HEK293 (cell line): ENCODE data around the gene NAALADL2.

Source experiments
- GFI1B ChIP-seq: fragments of 450-650 bp; formaldehyde crosslinking; IDR thresholded peaks from 2 replicates; pipeline ENCODE4 v1.5.1; 2016; ENCODE audit warnings: missing biosample characterization, missing genetic modification characterization
- PRDM10 ChIP-seq: fragments of 450-650 bp; formaldehyde crosslinking; IDR thresholded peaks from 2 replicates; pipeline ENCODE4 v1.5.1; 2016; ENCODE audit warnings: missing biosample characterization, missing genetic modification characterization
- YY1 ChIP-seq: fragments of 450-650 bp; formaldehyde crosslinking; IDR thresholded peaks from 2 replicates; pipeline ENCODE4 v1.5.1; 2018; ENCODE audit warnings: missing biosample characterization, missing genetic modification characterization
- ZBTB17 ChIP-seq: fragments of 450-650 bp; formaldehyde crosslinking; IDR thresholded peaks from 2 replicates; pipeline ENCODE4 v1.5.1; 2016; ENCODE audit warnings: missing biosample characterization, missing genetic modification characterization
- ZFHX2 ChIP-seq: fragments of 450-650 bp; formaldehyde crosslinking; conservative IDR thresholded peaks from 2 replicates; pipeline ENCODE4 v1.5.1; 2016; ENCODE audit warnings: missing biosample characterization, missing genetic modification characterization
- ZNF174 ChIP-seq: fragments of 450-650 bp; formaldehyde crosslinking; IDR thresholded peaks from 2 replicates; pipeline ENCODE4 v1.5.0; 2017; ENCODE audit warnings: missing biosample characterization, mild to moderate bottlenecking, missing genetic modification characterization
- ZNF404 ChIP-seq: fragments of 450-650 bp; formaldehyde crosslinking; IDR thresholded peaks from 2 replicates; pipeline ENCODE4 v1.5.1; 2017; ENCODE audit warnings: missing biosample characterization, missing genetic modification characterization
- ZSCAN18 ChIP-seq: fragments of 450-650 bp; formaldehyde crosslinking; IDR thresholded peaks from 2 replicates; pipeline ENCODE4 v1.5.1; 2016; ENCODE audit warnings: missing biosample characterization, missing genetic modification characterization
- TF ChIP-seq, protein P1 (sequence below): fragments of 450-650 bp; formaldehyde crosslinking; IDR thresholded peaks from 2 replicates; pipeline ENCODE4 v1.5.1; 2017; ENCODE audit warnings: missing biosample characterization, missing genetic modification characterization
- TF ChIP-seq, protein P2 (sequence below): fragments of 450-650 bp; formaldehyde crosslinking; IDR thresholded peaks from 2 replicates; pipeline ENCODE4 v1.5.1; 2016; ENCODE audit warnings: missing biosample characterization, missing genetic modification characterization
- TF ChIP-seq, protein P3 (sequence below): fragments of 450-650 bp; formaldehyde crosslinking; IDR thresholded peaks from 2 replicates; pipeline ENCODE4 v1.5.1; 2016; ENCODE audit warnings: missing biosample characterization, missing genetic modification characterization
- TF ChIP-seq, protein P4 (sequence below): fragments of 450-650 bp; formaldehyde crosslinking; IDR thresholded peaks from 2 replicates; pipeline ENCODE4 v1.5.1; 2016; ENCODE audit warnings: missing biosample characterization, missing genetic modification characterization
- TF ChIP-seq, protein P5 (sequence below): fragments of 450-650 bp; formaldehyde crosslinking; IDR thresholded peaks from 2 replicates; pipeline ENCODE4 v1.5.1; 2016; ENCODE audit warnings: missing biosample characterization, missing genetic modification characterization

DNA sequence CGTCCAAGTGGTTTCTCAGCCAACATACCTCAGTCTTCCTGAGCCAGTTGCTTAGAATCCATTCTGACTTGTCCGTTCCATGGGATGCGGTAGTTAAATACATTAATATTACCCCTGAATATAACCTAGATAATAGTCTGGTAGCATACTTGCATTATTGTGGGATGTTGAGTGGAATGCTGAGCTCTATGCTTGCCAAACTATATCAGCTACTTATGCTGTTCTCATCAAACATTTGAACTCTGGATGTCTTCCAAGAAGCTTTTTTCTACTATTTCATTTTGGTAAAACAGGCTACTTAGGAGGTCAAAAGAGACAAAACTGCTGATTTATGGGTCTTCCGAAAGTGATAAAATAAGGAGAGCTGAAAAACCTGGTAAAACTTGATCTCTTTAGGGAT is 429.5 kb downstream of the NAALADL2 start:
- TF ChIP-seq, protein P1, sequence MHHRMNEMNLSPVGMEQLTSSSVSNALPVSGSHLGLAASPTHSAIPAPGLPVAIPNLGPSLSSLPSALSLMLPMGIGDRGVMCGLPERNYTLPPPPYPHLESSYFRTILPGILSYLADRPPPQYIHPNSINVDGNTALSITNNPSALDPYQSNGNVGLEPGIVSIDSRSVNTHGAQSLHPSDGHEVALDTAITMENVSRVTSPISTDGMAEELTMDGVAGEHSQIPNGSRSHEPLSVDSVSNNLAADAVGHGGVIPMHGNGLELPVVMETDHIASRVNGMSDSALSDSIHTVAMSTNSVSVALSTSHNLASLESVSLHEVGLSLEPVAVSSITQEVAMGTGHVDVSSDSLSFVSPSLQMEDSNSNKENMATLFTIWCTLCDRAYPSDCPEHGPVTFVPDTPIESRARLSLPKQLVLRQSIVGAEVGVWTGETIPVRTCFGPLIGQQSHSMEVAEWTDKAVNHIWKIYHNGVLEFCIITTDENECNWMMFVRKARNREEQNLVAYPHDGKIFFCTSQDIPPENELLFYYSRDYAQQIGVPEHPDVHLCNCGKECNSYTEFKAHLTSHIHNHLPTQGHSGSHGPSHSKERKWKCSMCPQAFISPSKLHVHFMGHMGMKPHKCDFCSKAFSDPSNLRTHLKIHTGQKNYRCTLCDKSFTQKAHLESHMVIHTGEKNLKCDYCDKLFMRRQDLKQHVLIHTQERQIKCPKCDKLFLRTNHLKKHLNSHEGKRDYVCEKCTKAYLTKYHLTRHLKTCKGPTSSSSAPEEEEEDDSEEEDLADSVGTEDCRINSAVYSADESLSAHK (tag by site-specific recombination) = no peak
- TF ChIP-seq ZNF404 (tag by site-specific recombination) = no peak
- TF ChIP-seq, protein P2, sequence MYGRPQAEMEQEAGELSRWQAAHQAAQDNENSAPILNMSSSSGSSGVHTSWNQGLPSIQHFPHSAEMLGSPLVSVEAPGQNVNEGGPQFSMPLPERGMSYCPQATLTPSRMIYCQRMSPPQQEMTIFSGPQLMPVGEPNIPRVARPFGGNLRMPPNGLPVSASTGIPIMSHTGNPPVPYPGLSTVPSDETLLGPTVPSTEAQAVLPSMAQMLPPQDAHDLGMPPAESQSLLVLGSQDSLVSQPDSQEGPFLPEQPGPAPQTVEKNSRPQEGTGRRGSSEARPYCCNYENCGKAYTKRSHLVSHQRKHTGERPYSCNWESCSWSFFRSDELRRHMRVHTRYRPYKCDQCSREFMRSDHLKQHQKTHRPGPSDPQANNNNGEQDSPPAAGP (tag by site-specific recombination) = no peak
- TF ChIP-seq, protein P3, sequence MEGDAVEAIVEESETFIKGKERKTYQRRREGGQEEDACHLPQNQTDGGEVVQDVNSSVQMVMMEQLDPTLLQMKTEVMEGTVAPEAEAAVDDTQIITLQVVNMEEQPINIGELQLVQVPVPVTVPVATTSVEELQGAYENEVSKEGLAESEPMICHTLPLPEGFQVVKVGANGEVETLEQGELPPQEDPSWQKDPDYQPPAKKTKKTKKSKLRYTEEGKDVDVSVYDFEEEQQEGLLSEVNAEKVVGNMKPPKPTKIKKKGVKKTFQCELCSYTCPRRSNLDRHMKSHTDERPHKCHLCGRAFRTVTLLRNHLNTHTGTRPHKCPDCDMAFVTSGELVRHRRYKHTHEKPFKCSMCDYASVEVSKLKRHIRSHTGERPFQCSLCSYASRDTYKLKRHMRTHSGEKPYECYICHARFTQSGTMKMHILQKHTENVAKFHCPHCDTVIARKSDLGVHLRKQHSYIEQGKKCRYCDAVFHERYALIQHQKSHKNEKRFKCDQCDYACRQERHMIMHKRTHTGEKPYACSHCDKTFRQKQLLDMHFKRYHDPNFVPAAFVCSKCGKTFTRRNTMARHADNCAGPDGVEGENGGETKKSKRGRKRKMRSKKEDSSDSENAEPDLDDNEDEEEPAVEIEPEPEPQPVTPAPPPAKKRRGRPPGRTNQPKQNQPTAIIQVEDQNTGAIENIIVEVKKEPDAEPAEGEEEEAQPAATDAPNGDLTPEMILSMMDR (tag by site-specific recombination) = no peak
- TF ChIP-seq, protein P4, sequence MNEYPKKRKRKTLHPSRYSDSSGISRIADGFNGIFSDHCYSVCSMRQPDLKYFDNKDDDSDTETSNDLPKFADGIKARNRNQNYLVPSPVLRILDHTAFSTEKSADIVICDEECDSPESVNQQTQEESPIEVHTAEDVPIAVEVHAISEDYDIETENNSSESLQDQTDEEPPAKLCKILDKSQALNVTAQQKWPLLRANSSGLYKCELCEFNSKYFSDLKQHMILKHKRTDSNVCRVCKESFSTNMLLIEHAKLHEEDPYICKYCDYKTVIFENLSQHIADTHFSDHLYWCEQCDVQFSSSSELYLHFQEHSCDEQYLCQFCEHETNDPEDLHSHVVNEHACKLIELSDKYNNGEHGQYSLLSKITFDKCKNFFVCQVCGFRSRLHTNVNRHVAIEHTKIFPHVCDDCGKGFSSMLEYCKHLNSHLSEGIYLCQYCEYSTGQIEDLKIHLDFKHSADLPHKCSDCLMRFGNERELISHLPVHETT = no peak
- TF ChIP-seq ZFHX2 (tag by site-specific recombination) = no peak
- TF ChIP-seq, protein P5, sequence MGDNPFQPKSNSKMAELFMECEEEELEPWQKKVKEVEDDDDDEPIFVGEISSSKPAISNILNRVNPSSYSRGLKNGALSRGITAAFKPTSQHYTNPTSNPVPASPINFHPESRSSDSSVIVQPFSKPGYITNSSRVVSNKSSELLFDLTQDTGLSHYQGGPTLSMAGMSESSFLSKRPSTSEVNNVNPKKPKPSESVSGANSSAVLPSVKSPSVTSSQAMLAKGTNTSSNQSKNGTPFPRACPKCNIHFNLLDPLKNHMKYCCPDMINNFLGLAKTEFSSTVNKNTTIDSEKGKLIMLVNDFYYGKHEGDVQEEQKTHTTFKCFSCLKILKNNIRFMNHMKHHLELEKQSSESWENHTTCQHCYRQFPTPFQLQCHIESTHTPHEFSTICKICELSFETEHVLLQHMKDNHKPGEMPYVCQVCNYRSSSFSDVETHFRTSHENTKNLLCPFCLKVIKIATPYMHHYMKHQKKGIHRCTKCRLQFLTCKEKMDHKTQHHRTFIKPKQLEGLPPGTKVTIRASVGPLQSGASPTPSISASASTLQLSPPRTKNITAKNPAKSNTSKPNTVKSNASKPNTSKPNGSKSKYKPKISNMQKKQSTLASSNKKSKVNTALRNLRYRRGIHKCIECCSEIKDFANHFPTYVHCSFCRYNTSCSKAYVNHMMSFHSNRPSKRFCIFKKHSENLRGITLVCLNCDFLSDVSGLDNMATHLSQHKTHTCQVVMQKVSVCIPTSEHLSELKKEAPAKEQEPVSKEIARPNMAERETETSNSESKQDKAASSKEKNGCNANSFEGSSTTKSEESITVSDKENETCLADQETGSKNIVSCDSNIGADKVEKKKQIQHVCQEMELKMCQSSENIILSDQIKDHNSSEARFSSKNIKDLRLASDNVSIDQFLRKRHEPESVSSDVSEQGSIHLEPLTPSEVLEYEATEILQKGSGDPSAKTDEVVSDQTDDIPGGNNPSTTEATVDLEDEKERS (tag by site-specific recombination) = no peak
- TF ChIP-seq PRDM10 = no peak
- no peak for TF ChIP-seq ZBTB17 (tag by site-specific recombination)
- no peak for TF ChIP-seq ZSCAN18 (tag by site-specific recombination)
- no peak for TF ChIP-seq GFI1B
- TF ChIP-seq YY1 (tag by site-specific recombination) = no peak
- TF ChIP-seq ZNF174 (tag by site-specific recombination) = no peak
